Ishikawa (cell line): ENCODE data around the gene FMN2.

ENCODE experiments used
- CEBPB ChIP-seq: IDR thresholded peaks from 2 replicates; pipeline ENCODE4 v1.6.1; 2012
- CREB1 ChIP-seq: IDR thresholded peaks from 2 replicates; pipeline ENCODE4 v1.6.1; 2012; ENCODE audit warnings: low read depth
- EGR1 ChIP-seq: IDR thresholded peaks from 2 replicates; pipeline ENCODE4 v1.6.1; 2012
- EP300 ChIP-seq: IDR thresholded peaks from 2 replicates; pipeline ENCODE4 v1.6.1; 2012; ENCODE audit warnings: borderline replicate concordance
- FOXM1 ChIP-seq: IDR thresholded peaks from 2 replicates; pipeline ENCODE4 v1.6.1; 2012; ENCODE audit warnings: low read depth, borderline replicate concordance
- NFIC ChIP-seq: IDR thresholded peaks from 2 replicates; pipeline ENCODE4 v1.6.1; 2012
- RAD21 ChIP-seq: IDR thresholded peaks from 2 replicates; pipeline ENCODE4 v1.6.1; 2012; ENCODE audit warnings: low read depth
- TAF1 ChIP-seq: IDR thresholded peaks from 2 replicates; pipeline ENCODE4 v1.6.1; 2012; ENCODE audit warnings: low read depth, mild to moderate bottlenecking
- TCF12 ChIP-seq: IDR thresholded peaks from 2 replicates; pipeline ENCODE4 v1.6.1; 2012; ENCODE audit warnings: low read depth
- TEAD4 ChIP-seq: IDR thresholded peaks from 2 replicates; pipeline ENCODE4 v1.6.1; 2012
- ZBTB7A ChIP-seq: IDR thresholded peaks from 2 replicates; pipeline ENCODE4 v1.6.1; 2012; ENCODE audit warnings: low read depth
- TF ChIP-seq, protein P1 (sequence below): IDR thresholded peaks from 2 replicates; pipeline ENCODE4 v1.6.1; 2012
- TF ChIP-seq, protein P2 (sequence below): IDR thresholded peaks from 2 replicates; pipeline ENCODE4 v1.6.1; 2012
- TF ChIP-seq, protein P3 (sequence below): IDR thresholded peaks from 2 replicates; pipeline ENCODE4 v1.6.1; 2012; ENCODE audit warnings: low read depth, mild to moderate bottlenecking

FMN2 gene

DNA sequence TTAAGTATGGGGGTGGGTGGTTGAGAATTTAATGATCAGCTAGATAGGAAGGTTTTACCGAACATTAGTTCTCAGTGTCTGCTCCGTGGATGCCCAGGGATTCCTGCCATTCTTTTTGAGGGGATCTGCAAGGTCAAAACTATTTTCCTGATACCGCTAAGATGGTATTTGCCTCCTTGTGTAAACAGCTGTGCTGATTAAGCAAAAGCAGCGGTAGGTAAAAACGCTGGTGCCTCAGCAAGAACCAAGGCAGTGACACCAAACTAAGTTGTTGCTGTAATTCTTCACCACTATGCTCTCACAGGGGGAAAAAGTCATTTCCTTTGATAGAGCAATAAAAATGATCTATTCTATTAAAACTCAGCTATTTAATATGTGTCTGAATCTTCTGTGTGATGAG is 229.0 kb downstream of the FMN2 start:
- TF ChIP-seq RAD21, result no peak
- TF ChIP-seq ZBTB7A, result no peak
- no peak for TF ChIP-seq CREB1
- TF ChIP-seq TAF1, result no peak
- TF ChIP-seq NFIC, result no peak

DNA sequence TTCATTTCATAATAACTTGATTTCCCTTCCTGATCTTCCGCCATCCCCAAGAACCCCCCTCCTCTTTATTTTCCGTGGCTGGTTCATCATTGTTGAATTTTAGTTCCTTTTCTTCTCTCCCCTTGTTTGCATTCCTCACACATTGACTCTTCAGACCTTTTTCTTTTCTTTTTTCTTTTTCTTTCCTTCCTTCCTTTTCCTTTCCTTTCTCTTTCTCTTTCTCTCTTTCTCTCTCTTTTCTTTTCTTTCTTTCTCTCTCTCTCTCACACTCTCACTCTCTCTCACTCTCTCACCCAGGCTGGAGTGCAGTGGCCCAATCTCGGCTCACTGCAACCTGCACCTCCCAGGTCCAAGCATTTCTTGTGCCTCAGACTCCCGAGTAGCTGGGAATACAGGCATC is 231.3 kb downstream of the FMN2 start:
- TF ChIP-seq TCF12 (no peak), TEAD4 (no peak), EP300 (no peak), CREB1 (no peak), FOXM1 (no peak), TAF1 (no peak), CEBPB (no peak)
- TF ChIP-seq, protein P1, sequence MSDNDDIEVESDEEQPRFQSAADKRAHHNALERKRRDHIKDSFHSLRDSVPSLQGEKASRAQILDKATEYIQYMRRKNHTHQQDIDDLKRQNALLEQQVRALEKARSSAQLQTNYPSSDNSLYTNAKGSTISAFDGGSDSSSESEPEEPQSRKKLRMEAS, result no peak

DNA sequence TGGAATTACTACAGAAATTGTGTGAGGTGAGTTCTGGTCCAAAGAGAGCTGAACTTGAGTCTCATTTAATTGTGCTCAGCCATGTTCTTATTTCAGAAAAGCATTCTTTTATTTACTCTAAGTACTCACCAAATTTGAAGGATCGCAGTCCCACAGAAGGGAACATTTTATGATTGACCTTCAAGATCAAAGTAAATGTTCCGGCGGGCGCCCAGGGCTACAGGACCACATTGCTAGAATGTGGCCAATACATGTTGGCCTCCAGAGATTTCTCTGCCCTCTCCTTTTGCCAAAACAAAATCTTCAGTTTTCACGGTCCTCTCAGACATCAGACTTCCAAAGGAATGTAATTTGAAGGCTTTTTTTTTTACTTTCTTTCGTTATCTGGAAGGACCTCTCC is 237.8 kb downstream of the FMN2 start:
- TF ChIP-seq, protein P2, sequence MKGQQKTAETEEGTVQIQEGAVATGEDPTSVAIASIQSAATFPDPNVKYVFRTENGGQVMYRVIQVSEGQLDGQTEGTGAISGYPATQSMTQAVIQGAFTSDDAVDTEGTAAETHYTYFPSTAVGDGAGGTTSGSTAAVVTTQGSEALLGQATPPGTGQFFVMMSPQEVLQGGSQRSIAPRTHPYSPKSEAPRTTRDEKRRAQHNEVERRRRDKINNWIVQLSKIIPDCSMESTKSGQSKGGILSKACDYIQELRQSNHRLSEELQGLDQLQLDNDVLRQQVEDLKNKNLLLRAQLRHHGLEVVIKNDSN, result no peak
- TF ChIP-seq CREB1 (no peak), ZBTB7A (no peak)
- TF ChIP-seq, protein P3, sequence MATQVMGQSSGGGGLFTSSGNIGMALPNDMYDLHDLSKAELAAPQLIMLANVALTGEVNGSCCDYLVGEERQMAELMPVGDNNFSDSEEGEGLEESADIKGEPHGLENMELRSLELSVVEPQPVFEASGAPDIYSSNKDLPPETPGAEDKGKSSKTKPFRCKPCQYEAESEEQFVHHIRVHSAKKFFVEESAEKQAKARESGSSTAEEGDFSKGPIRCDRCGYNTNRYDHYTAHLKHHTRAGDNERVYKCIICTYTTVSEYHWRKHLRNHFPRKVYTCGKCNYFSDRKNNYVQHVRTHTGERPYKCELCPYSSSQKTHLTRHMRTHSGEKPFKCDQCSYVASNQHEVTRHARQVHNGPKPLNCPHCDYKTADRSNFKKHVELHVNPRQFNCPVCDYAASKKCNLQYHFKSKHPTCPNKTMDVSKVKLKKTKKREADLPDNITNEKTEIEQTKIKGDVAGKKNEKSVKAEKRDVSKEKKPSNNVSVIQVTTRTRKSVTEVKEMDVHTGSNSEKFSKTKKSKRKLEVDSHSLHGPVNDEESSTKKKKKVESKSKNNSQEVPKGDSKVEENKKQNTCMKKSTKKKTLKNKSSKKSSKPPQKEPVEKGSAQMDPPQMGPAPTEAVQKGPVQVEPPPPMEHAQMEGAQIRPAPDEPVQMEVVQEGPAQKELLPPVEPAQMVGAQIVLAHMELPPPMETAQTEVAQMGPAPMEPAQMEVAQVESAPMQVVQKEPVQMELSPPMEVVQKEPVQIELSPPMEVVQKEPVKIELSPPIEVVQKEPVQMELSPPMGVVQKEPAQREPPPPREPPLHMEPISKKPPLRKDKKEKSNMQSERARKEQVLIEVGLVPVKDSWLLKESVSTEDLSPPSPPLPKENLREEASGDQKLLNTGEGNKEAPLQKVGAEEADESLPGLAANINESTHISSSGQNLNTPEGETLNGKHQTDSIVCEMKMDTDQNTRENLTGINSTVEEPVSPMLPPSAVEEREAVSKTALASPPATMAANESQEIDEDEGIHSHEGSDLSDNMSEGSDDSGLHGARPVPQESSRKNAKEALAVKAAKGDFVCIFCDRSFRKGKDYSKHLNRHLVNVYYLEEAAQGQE, result no peak

DNA sequence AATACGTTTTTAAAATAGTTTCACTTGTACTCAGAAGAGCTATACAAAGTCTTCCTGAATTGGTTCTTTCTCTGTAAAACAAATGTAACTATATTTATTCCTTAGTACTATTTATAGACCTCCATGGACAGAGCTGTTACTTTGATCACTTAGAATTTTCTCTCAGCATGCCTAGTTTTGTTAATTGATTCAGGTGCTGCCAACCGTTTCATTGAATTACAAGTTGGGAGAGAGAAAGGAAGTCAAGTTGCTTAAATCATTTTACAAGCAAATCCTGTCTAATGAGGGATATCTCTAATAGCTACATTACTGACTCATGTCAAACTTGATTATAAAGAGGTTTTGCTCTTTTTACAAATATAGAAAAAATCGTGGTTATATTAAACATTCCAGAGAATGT is 241.0 kb downstream of the FMN2 start:
- TF ChIP-seq CREB1 (no peak), TAF1 (no peak), TEAD4 (no peak)
- TF ChIP-seq, protein P2, result no peak

DNA sequence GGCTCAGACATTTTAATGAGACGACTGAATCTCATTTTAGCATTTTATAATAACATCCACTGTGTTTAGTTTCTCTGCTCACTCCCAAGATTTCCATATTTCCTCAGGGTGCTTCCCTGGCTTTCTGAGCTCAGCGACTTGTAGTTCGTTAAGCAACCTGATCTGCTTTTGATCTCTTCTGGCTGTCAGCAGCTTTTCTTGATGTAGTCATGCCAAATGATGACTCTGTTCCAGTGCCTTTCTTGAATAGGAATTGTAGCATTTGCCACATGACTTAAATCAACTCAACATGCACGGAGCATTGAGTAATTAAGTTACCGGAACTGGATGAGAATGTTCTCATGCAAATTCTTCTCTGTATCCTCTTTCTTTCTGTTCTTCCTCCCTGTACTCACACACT is 246.1 kb downstream of the FMN2 start:
- TF ChIP-seq CEBPB, result no peak
- TF ChIP-seq, protein P2, result no peak
- TF ChIP-seq CREB1, result no peak
- no peak for TF ChIP-seq TAF1
- TF ChIP-seq EP300, result no peak
- no peak for TF ChIP-seq ZBTB7A
- no peak for TF ChIP-seq EGR1
- no peak for TF ChIP-seq TCF12
- TF ChIP-seq FOXM1, result no peak
- TF ChIP-seq, protein P3, result no peak

DNA sequence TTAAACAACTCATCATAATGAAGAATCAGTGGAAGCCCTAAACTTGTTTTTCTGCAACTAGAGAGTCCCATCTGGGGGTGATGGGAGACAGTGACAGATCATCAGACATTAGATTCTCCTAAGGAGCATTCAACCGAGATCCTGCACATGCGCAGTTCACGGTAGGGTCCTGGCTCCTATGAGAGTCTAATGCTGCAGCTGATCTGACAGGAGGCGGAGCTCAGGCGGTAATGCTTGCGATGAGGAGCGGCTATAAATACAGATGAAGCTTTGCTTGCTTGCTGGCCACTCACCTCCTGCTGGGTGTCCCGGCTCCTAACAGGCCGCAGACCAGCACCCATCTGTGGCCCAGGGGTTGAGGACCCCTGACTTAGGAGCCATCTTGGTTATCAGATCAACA is 247.2 kb downstream of the FMN2 start:
- TF ChIP-seq, protein P3, result no peak
- TF ChIP-seq RAD21, result no peak
- TF ChIP-seq NFIC, result no peak
- TF ChIP-seq TAF1, result no peak
- TF ChIP-seq, protein P2, result no peak
- TF ChIP-seq TEAD4, result no peak
- no peak for TF ChIP-seq CREB1
